RWPE2 (cell line): ENCODE measurements around the gene TNS4.

Experiments
- ATAC-seq: fragments of 200-7000 bp; cut with Tn5 transposase; 3 replicates; pipeline ENCODE4 v1.9.1; 2021; ENCODE audit warnings: low read depth
- DNase-seq: peaks from one replicate; pipeline ENCODE4 v3.0.0-alpha.2; 2020; ENCODE audit warnings: low spot score
- H3K27ac ChIP-seq: fragments of 450-650 bp; 2 replicates; pipeline ENCODE4 v1.5.1; 2017; ENCODE audit warnings: mild to moderate bottlenecking; ENCODE audit not compliant: poor library complexity, severe bottlenecking
- H3K27me3 ChIP-seq: fragments of 250-450 bp; sonication (Bioruptor Pico); 2 replicates; pipeline ENCODE4 v1.5.1; 2021; ENCODE audit warnings: mild to moderate bottlenecking, moderate library complexity; ENCODE audit not compliant: insufficient read depth, poor library complexity, severe bottlenecking
- H3K36me3 ChIP-seq: fragments of 250-450 bp; sonication (Bioruptor Pico); 2 replicates; pipeline ENCODE4 v1.5.1; 2020; ENCODE audit warnings: low read depth, mild to moderate bottlenecking, moderate library complexity
- H3K4me1 ChIP-seq: fragments of 250-450 bp; sonication (Bioruptor Pico); 2 replicates; pipeline ENCODE4 v1.5.1; 2021; ENCODE audit warnings: mild to moderate bottlenecking, moderate library complexity; ENCODE audit not compliant: insufficient read depth, poor library complexity, severe bottlenecking
- H3K4me3 ChIP-seq: fragments of 250-450 bp; sonication (Bioruptor Pico); 2 replicates; pipeline ENCODE4 v1.5.1; 2021; ENCODE audit warnings: mild to moderate bottlenecking, moderate library complexity; ENCODE audit not compliant: severe bottlenecking
- H3K9me3 ChIP-seq: fragments of 250-450 bp; sonication (Bioruptor Pico); 2 replicates; pipeline ENCODE4 v1.5.1; 2021; ENCODE audit warnings: mild to moderate bottlenecking, moderate library complexity; ENCODE audit not compliant: severe bottlenecking
- TF ChIP-seq, protein P1 (sequence below): fragments of 450-650 bp; IDR thresholded peaks from one replicate; pipeline ENCODE4 v1.5.1; 2017; ENCODE audit warnings: mild to moderate bottlenecking, moderate library complexity; ENCODE audit not compliant: poor library complexity, severe bottlenecking

Gene TNS4

DNA sequence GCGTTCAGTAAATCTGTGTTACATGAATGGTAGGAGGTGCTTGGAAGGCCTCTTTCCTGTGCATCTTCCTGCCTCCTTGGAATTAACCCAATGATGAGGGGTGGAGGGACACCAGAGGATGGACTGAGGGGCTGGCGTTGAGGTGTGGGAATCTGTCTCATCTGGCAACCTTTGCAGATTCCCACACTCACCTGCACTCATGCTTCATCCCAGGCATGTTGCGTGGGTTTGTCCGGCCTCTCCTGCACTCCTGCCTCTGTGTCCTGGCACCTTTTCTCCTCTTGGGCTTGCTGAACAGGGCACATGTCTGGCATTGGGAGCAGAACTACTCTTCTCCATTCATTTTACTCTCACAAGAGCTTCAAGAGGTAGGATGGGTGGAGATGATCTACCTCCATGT lies 61.3 kb downstream of the TNS4 start:
- ATAC-seq (no peak), DNase-seq (no peak)
- Histone ChIP-seq H3K4me3 (no peak overlapping the region), H3K9me3 (no peaks in the 10 kb centered on the region), H3K36me3 (no peaks in the 10 kb centered on the region), H3K4me1 (no peaks in the 10 kb centered on the region), H3K27me3 (no peaks in the 10 kb centered on the region), H3K27ac (no peak overlapping the region)
- TF ChIP-seq, protein P1, sequence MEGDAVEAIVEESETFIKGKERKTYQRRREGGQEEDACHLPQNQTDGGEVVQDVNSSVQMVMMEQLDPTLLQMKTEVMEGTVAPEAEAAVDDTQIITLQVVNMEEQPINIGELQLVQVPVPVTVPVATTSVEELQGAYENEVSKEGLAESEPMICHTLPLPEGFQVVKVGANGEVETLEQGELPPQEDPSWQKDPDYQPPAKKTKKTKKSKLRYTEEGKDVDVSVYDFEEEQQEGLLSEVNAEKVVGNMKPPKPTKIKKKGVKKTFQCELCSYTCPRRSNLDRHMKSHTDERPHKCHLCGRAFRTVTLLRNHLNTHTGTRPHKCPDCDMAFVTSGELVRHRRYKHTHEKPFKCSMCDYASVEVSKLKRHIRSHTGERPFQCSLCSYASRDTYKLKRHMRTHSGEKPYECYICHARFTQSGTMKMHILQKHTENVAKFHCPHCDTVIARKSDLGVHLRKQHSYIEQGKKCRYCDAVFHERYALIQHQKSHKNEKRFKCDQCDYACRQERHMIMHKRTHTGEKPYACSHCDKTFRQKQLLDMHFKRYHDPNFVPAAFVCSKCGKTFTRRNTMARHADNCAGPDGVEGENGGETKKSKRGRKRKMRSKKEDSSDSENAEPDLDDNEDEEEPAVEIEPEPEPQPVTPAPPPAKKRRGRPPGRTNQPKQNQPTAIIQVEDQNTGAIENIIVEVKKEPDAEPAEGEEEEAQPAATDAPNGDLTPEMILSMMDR = no peak

DNA sequence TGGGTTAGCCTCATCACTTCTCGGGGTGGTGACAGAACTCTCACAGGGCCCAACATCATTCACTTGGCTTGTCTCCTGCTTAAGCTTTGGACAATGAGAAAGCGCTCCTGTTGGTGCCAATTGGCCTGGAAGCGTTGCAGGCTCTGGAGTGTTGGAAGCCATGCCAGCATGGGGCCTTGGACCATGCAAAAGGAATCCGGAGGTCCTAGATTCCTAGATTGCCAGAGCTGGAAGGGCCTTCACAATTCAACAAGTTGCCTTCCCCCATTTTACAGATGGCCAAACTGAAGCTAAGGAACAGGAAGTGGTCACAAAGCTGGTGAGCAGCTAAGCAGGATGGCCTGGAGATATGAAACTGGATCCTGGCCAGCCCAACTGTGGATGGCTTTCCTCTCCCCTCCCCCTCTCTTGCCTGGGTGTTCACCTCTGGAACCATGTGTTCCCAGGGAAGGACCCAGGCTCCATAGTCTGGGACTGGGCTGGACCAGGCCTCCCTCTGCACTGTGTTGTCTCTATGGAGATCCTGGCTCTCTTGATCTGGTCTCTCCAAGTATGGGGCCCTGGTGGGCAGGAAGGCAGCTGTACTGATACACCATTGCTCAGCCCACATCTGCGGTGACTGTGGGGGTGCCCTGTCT lies 64.2 kb downstream of the TNS4 start:
- H3K9me3 ChIP-seq = no peaks in the 10 kb centered on the region
- ATAC-seq = no peak
- no peak overlapping the region for H3K27ac ChIP-seq

DNA sequence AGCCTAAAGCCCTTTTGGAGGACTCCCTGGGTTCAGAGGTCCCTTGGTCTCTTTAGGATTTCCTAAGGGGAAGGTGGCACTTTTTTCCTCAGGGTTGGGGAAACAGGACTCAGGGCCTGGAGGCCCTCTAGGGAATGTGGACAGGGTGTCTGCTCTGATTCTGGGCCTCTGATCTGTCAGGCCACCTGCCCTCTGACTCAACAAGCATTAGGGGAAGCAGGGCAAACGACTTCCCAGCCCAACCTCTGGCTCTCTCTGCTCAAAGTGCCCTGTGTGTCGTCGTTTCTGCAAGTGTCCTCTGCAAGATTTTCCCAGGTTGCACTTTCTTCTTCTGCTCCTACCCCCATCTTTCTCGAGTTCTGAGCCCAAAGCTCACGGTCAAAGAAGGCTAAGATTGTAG lies 64.8 kb downstream of the TNS4 start:
- no peaks in the 10 kb centered on the region for H3K36me3 ChIP-seq
- no peaks in the 10 kb centered on the region for H3K27me3 ChIP-seq
- no peak for ATAC-seq
- no peaks in the 10 kb centered on the region for H3K9me3 ChIP-seq
- DNase-seq = no peak
- H3K4me1 ChIP-seq = no peaks in the 10 kb centered on the region
- no peak overlapping the region for H3K4me3 ChIP-seq
- no peak overlapping the region for H3K27ac ChIP-seq
- TF ChIP-seq, protein P1 = no peak

More for the DNA sequence above, 64.2 kb downstream of the TNS4 start:
- DNase-seq = no peak
- no peaks in the 10 kb centered on the region for H3K4me1 ChIP-seq
- H3K36me3 ChIP-seq = no peaks in the 10 kb centered on the region
- H3K27me3 ChIP-seq = no peaks in the 10 kb centered on the region
- H3K4me3 ChIP-seq = no peak overlapping the region
- TF ChIP-seq, protein P1 = no peak

DNA sequence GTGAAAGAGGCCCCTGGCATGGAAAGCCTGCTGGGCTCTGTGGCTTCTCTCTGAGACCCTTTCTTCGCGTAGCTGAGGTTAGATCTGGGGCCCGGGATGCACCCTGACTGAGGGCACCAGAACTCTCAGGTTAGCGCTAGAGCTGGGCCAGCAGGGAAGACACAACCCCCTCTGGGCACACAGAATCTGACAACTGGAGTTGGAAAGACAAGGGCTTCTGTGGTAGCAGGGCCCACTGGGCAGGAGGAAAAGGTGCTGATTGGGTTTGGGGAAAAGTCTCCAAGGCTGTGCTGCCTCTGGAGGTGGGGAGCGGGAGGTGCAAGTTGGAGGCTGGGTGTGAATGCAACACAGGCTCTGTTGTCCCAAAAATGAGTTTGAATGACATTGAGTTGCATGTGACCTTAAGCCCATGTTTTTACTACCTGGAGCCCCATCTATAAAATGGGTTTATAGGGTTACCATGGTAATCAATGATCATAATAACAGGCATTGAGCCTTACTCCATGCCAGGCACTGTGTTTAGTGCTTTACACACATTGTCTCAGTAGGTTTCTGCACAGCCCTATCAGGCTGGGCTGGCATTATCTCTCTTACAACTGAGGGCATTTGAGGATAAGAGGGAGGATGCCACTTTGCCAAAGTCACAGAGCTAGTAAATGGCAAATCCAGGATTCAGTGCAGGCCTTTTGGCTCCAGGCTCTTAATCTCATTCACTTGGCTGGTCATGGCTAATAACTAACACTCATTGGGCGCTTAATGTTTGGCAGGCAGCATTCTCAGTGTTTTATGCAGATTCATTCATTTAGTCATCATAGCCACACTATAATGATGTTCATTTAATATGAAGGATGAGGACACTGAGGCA lies 67.6 kb downstream of the TNS4 start:
- no peaks in the 10 kb centered on the region for H3K27me3 ChIP-seq
- TF ChIP-seq, protein P1 = peak; percentile 55
- H3K4me3 ChIP-seq = no peak overlapping the region
- ATAC-seq (peak; percentile 61), DNase-seq (peak; percentile 29)
- H3K9me3 ChIP-seq = no peaks in the 10 kb centered on the region
- H3K36me3 ChIP-seq = no peaks in the 10 kb centered on the region
- no peak overlapping the region for H3K27ac ChIP-seq
- no peaks in the 10 kb centered on the region for H3K4me1 ChIP-seq
